ENCODE measurements around the gene AGPAT2. TPM values are rescaled to one million over a fixed set of nuclear protein-coding genes. Genes with fewer than 3 reads are reported as not detected.
"Not testable (repeated sequence)": the region's sequence is repeated elsewhere in the genome, so short reads cannot be mapped to it uniquely, and the experiment has no call there.

The AGPAT2 gene
- total RNA-seq, 4 donors from 2014 or later = 66.2 to 80.6 (median 75.8) TPM

DNA sequence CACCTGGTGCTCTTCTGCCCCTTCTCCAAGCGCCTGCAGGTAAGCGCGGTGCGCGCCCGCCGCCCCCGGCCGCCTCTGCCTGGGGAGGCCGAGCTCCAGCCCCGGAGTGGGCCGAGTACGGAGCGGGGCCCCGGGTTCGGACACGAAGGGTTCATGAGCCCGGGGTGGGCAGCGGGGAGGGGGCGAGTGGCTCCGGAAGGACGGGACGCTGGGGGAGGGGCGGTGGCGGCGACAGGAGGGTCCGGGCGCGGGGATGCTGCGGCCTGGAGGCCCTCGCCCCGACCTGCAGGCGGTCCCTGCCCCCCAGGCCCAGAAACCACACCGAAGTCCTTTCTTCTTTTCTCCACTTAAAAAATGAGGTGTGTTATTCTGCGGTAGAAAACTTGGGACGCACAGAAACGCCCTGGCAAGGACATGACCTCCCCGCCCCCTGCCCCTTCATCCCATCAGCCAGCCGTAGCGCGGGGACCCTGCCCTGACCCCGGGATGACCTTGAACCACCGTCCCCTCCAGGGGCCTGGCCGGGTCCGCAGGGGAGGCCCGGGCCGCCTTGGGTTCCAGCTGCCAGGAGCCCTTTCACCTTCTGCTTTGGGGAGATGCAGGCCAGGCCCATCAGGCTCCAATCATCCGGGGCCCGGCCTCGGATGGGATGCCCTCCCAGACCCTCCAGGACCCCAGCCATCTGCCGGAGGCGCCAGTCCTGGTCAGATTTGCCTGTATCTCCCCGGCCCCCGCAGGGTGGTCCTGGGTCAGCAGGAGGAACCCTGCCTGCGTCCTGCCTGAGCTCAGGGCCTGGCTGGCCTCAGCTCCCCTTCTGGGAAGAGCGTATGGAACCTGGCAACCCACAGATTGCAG lies 25.7 kb upstream of the AGPAT2 start:
- TF ChIP-seq POLR2A (IDR thresholded peaks at IDR 0.05) (no peak), CTCF (IDR thresholded peaks at IDR 0.05) (no peak)
- intact Hi-C loops (cut with DNase I) = no loop called here
- Histone ChIP-seq H3K4me3 (peak overlapping the region; percentile 19 to 68 (median 48)), H3K9me3 (no peaks in the 10 kb centered on the region), H3K27ac (peak overlapping the region; percentile 31 to 75 (median 50)), H3K36me3 (no peaks in the 10 kb centered on the region), H3K27me3 (peaks cover 0 to 71% (median 3%) of the 10 kb centered on the region in 4 donors), H3K4me1 (peaks cover 7 to 40% (median 12%) of the 10 kb centered on the region in 3 donors)
- WGBS, 2 donors = 0% methylated on average over 3 of the region's 56 CpGs; no CpG with 5 or more reads in 1 of the 2 donors
- DNase-seq = no peak

- peak within 1 kb of the TSS; percentile 31 to 75 (median 50) for H3K27ac ChIP-seq
- no peaks in the 10 kb centered on the region for H3K9me3 ChIP-seq
- H3K4me3 ChIP-seq = peak within 1 kb of the TSS; percentile 19 to 68 (median 48)
- WGBS, 2 donors = 7% methylated on average over 14 to 15 of the region's 119 CpGs
- TF ChIP-seq POLR2A (IDR thresholded peaks at IDR 0.05) = no peak
- TF ChIP-seq CTCF (IDR thresholded peaks at IDR 0.05) = no peak
- no peak for DNase-seq
- peaks cover 0 to 64% (median 3%) of the 10 kb centered on the region in 4 donors for H3K27me3 ChIP-seq
- peaks cover 7 to 40% (median 12%) of the 10 kb centered on the region in 3 donors for H3K4me1 ChIP-seq
- no peaks in the 10 kb centered on the region for H3K36me3 ChIP-seq
- intact Hi-C loops (cut with DNase I) = no loop called here
These were observed 24.8 kb upstream of the AGPAT2 start, which contains the start of gene DIPK1B for GRCh38 chr9:136711751-136712689. Gene DIPK1B, plus strand, starts transcription at chr9:136712572. Its CDS starts 94 bp downstream, at chr9:136712666.

DNA sequence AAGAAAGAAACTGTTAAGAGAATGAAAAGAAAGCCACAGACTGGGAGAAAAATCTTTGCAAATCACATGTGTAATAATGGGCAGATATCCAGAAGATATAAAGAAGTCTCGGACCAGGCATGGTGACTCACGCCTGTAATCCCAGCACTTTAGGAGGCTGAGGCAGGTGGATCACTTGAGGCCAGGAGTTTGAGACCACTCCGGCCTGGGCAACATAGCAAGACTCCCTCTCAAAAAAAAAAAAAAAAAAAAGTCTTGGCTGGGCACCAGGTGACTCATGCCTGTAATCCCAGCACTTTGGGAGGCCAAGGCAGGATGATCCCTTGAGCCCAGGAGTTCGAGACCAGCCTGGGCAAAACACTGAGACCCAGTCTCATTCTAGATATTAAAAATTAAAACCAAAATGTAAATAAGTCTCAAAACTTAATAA lies 24.0 kb upstream of the AGPAT2 start:
- H3K4me3 ChIP-seq; H3K9me3 ChIP-seq; H3K36me3 ChIP-seq; H3K27ac ChIP-seq; intact Hi-C loops (cut with DNase I); DNase-seq: not testable (repeated sequence)
- WGBS, 2 donors = 21 to 27% methylated on average over 4 of the region's 4 CpGs
- peaks cover 0 to 61% (median 3%) of the 10 kb centered on the region in 4 donors for H3K27me3 ChIP-seq
- peaks cover 7 to 40% (median 12%) of the 10 kb centered on the region in 3 donors for H3K4me1 ChIP-seq

DNA sequence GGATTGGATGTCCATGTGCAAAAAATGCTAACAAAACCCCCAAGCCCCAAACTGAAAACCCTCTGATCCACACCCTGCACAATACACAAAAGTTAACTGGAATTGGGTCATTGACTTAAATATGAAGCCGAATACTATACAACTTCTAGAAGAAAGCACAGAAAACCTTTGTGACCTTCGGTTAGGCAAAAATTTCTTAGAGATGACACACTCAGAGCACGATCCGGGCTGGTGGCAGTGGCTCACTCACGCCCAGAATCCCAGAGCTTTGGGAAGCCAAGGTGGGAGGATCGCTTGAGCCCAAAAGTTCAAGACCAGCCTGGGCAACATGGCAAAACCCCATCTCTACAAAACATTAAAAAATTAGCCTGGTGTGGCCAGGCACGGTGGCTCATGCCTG lies 23.3 kb upstream of the AGPAT2 start:
- no peak overlapping the region for H3K4me3 ChIP-seq
- peaks cover 0 to 65% (median 3%) of the 10 kb centered on the region in 4 donors for H3K27me3 ChIP-seq
- H3K36me3 ChIP-seq = no peaks in the 10 kb centered on the region
- H3K9me3 ChIP-seq = no peaks in the 10 kb centered on the region
- H3K27ac ChIP-seq = no peak overlapping the region
- peaks cover 7 to 39% (median 12%) of the 10 kb centered on the region in 3 donors for H3K4me1 ChIP-seq
- 79 to 81% methylated on average over 7 of the region's 7 CpGs for WGBS, 2 donors
- TF ChIP-seq POLR2A (IDR thresholded peaks at IDR 0.05) = no peak
- TF ChIP-seq CTCF (IDR thresholded peaks at IDR 0.05) = no peak
- intact Hi-C loops (cut with DNase I) = no loop called here
- no peak for DNase-seq

DNA sequence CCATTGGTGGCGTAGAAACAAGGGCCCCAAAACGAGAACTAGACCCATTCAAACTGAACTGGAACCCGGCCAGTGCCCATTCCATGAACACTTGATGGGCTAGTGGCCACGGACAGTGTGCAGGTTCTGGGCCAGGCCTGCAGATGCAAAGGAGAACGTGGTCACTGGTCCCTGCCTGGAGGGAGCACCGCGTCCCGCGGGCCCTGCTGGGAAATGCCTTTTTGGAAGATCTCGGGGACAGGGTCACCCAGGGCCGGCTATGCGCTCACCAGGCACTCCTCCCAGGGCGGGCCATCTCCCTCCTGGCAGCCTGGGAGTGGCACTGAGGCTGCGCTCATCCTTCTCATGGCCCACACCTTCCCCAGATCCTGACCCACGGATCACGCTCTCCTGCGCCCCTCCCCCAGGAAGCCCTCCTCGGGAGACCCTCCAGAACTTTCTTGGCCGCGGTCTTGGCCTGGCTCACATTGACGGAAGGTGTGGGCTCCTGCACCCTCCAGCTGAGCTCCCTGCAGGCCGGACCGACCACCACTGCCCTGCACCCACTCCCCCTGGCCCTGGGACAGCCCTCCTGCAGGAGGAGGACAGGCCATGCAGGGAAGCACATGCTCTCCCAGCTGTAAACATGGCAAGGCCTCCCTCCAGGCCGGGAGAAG lies 22.3 kb upstream of the AGPAT2 start:
- no peak for DNase-seq
- Histone ChIP-seq H3K36me3 (no peaks in the 10 kb centered on the region), H3K27me3 (peaks cover 0 to 59% (median 3%) of the 10 kb centered on the region in 4 donors), H3K9me3 (no peaks in the 10 kb centered on the region), H3K4me1 (peaks cover 7 to 30% (median 12%) of the 10 kb centered on the region in 3 donors), H3K27ac (no peak overlapping the region), H3K4me3 (no peak overlapping the region)
- WGBS, 2 donors = 88 to 100% methylated on average over 4 to 14 of the region's 24 CpGs
- no peak for TF ChIP-seq POLR2A (IDR thresholded peaks at IDR 0.05)
- no peak for TF ChIP-seq CTCF (IDR thresholded peaks at IDR 0.05)
- intact Hi-C loops (cut with DNase I) = loop anchor here (10.0 kb wide), 1 partner anchor 475 kb away; no protein-coding TSS in a partner anchor
